Glutamatergic neuron (in vitro differentiated cells): ENCODE results near the gene PLXNA2. TPM values are rescaled to one million over a fixed set of nuclear protein-coding genes. Genes with fewer than 3 reads are reported as not detected.

Experiments
- DNase-seq: peaks from one replicate; pipeline ENCODE4 v3.0.0; 2022
- H3K27ac Mint-ChIP-seq: one replicate; pipeline ENCODE4 v1.8.0; 2020; ENCODE audit warnings: mild to moderate bottlenecking, mixed read lengths, inconsistent platforms; ENCODE audit not compliant: unreplicated experiment
- H3K27me3 Mint-ChIP-seq: one replicate; pipeline ENCODE4 v1.8.0; 2020; ENCODE audit warnings: mild to moderate bottlenecking, moderate library complexity, mixed read lengths, inconsistent platforms; ENCODE audit not compliant: unreplicated experiment
- H3K36me3 Mint-ChIP-seq: one replicate; pipeline ENCODE4 v1.8.0; 2020; ENCODE audit warnings: mild to moderate bottlenecking, mixed read lengths, inconsistent platforms; ENCODE audit not compliant: unreplicated experiment
- H3K4me1 Mint-ChIP-seq: one replicate; pipeline ENCODE4 v1.8.0; 2020; ENCODE audit warnings: mild to moderate bottlenecking, low read depth, mixed read lengths, inconsistent platforms; ENCODE audit not compliant: unreplicated experiment
- H3K4me3 Mint-ChIP-seq: one replicate; pipeline ENCODE4 v1.8.0; 2020; ENCODE audit warnings: mild to moderate bottlenecking, mixed read lengths, inconsistent platforms; ENCODE audit not compliant: unreplicated experiment
- H3K9me3 Mint-ChIP-seq: one replicate; pipeline ENCODE4 v1.8.0; 2020; ENCODE audit warnings: mild to moderate bottlenecking, moderate library complexity, mixed read lengths, inconsistent platforms; ENCODE audit not compliant: unreplicated experiment
- total RNA-seq: library from RNA; stranded (reverse); fragmentation: NEBNext Ultra II Directional; extraction: Animal tissue kit (Norgen Biotek cat#: 25700); gene quantifications from one replicate; pipeline ENCODE4 v1.2.1, GENCODE V29; 2021; ENCODE audit not compliant: unreplicated experiment
- TF ChIP-seq, protein P1 (sequence below): fragments of 200-600 bp; sonication (generic); IDR thresholded peaks from one replicate; pipeline ENCODE4 v1.5.0; 2021; ENCODE audit not compliant: partially characterized antibody, unreplicated experiment

PLXNA2 gene
- total RNA-seq, 1 donor from 2014 or later = 66.0 TPM

DNA sequence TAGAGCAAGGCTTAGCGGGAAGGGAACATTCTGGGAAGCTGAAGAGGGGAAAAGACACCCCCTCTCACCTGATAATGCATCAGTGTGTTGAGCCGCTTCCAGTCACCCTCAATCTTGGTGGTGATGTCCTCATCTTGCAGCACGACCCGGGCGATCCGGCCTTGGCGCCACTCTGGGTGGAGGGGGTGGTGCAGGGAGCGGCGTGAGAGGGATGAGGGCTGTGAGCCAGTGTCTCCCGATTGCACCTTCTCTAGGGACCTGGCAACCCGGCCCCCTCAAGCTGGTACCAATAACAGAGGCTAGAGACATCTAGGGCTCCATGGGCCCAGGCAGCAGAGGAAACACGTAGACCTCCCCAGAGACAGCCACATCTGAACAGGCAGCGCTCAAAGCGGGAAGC lies 205.9 kb downstream of the PLXNA2 start:
- H3K4me3 Mint-ChIP-seq = no peak overlapping the region
- no peak for DNase-seq
- peaks cover 12% of the 10 kb centered on the region for H3K4me1 Mint-ChIP-seq
- peaks cover 6% of the 10 kb centered on the region for H3K36me3 Mint-ChIP-seq
- H3K27me3 Mint-ChIP-seq = no peaks in the 10 kb centered on the region
- TF ChIP-seq, protein P1, sequence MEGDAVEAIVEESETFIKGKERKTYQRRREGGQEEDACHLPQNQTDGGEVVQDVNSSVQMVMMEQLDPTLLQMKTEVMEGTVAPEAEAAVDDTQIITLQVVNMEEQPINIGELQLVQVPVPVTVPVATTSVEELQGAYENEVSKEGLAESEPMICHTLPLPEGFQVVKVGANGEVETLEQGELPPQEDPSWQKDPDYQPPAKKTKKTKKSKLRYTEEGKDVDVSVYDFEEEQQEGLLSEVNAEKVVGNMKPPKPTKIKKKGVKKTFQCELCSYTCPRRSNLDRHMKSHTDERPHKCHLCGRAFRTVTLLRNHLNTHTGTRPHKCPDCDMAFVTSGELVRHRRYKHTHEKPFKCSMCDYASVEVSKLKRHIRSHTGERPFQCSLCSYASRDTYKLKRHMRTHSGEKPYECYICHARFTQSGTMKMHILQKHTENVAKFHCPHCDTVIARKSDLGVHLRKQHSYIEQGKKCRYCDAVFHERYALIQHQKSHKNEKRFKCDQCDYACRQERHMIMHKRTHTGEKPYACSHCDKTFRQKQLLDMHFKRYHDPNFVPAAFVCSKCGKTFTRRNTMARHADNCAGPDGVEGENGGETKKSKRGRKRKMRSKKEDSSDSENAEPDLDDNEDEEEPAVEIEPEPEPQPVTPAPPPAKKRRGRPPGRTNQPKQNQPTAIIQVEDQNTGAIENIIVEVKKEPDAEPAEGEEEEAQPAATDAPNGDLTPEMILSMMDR = no peak
- peaks cover 8% of the 10 kb centered on the region for H3K9me3 Mint-ChIP-seq
- H3K27ac Mint-ChIP-seq = no peak overlapping the region

DNA sequence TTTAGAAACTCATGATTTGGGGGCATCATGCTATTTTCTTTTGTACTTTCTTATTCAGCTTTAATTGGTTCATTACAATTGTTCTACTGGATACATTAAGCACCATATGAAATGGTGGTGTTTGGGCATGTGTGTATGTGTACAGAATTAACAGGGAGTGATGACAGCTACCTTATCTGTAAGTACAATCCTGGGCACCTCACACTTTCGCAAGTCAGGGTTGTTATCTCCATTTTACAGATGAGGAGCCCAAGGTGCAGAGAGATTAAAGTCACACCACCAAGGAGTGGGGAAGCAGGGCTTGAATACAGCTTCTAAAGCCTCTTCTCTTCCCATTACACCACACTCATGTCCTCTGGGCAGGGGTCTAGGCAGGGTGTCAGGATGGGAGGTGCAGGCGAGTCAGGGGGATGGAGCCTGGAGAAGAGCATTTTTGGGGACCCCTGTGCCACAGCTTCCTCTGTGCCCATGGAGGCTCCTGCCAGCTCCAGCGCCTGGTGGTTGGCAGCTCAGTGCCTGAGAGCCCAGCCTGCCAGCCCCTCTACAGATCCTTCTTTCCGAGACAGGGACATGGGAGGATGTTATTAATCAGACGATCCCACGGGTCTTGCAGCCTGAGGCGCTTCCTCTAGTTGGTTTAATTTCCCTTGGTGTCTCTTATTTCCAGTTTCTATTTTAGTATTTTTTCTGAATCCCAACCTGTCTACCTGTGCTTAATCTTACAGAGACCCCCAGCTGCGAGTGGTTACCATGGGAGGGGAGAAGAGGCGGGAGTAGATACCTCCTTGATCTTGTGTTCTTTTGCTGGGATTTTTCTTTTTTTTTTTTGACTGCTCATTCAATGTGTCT lies 207.0 kb downstream of the PLXNA2 start:
- H3K9me3 Mint-ChIP-seq = peaks cover 6% of the 10 kb centered on the region
- no peaks in the 10 kb centered on the region for H3K27me3 Mint-ChIP-seq
- no peak overlapping the region for H3K27ac Mint-ChIP-seq
- H3K4me3 Mint-ChIP-seq = no peak overlapping the region
- TF ChIP-seq, protein P1 = no peak
- H3K4me1 Mint-ChIP-seq = peaks cover 12% of the 10 kb centered on the region
- no peak for DNase-seq
- peaks cover 6% of the 10 kb centered on the region for H3K36me3 Mint-ChIP-seq

DNA sequence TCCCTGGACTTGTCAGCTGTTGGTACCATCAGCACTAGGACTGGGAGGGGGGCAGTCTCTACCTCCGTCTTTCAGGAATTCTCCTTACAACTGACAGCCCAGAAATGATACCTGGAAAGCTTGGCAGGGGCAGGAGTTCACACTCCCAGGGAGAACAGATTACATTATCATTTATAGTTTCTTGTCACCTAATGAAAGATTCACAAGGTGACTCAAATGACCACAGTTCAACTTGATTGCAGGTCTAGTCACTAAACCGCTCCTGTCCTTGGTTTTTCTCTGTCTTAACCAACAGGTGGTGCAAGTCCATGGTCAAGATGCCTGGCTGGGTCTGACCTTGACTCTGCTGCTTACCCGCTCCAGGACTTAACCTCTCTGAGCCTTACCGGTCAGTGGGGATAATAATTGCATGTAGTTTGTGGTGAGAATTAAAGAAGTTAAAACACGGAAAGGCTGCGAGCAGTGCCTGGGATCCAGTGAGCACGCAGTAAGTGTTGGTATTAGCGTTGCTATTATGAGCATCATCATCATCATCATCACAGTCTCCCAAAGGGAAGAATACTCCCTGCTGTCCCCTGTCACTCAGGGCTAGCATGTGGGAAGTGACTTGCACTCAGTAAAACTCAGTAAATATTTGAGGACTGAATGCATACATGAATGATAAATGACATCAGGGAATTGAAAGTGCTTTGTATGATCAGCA lies 207.9 kb downstream of the PLXNA2 start:
- Mint-ChIP-seq H3K9me3 (peaks cover 10% of the 10 kb centered on the region), H3K4me3 (no peak overlapping the region), H3K27ac (no peak overlapping the region), H3K4me1 (peaks cover 12% of the 10 kb centered on the region), H3K27me3 (peaks cover 4% of the 10 kb centered on the region), H3K36me3 (peaks cover 6% of the 10 kb centered on the region)
- DNase-seq = no peak
- TF ChIP-seq, protein P1 = no peak

DNA sequence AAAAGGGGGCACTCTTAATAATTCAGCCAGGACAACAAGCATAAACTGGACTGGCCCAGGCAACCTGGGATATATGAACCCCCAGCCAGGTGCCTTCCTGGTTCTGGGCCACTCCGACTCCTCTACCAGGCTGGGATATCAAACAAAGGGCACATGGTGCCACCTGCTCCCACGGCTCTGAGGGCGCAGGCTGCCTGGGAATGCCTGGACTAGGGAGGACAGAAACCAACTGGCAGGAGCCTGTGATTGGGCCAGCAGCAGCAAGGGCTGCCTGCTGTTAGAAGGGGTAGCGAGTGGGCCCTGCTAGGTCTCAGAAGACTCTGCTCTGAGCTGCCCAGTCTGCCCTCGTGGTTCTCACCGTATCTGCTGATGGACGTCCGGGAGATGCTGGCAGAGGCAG lies 210.0 kb downstream of the PLXNA2 start:
- no peak for DNase-seq
- TF ChIP-seq, protein P1 = no peak
- Mint-ChIP-seq H3K27ac (no peak overlapping the region), H3K27me3 (peaks cover 4% of the 10 kb centered on the region), H3K4me1 (peaks cover 12% of the 10 kb centered on the region), H3K36me3 (peaks cover 6% of the 10 kb centered on the region), H3K4me3 (no peak overlapping the region), H3K9me3 (peaks cover 10% of the 10 kb centered on the region)

DNA sequence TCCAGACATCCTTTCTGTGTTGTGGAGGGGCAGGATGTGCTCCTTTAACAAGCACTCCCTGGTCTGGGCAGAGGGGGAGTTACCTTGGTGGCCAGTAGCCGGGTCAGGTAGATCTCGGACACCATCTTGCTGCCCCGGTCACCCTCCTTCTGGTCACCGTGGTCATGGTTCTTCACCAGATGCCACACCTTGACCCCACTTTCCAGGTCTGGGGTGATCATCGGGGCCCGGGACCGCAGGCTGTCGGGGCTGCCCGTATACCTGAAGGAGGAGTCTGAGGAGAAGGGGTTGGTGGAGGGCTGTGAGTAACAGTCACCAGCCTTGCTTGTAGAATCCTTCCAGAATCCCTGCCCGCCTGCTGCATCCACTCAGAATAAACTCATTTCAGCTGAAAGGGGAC lies 210.9 kb downstream of the PLXNA2 start:
- TF ChIP-seq, protein P1 = no peak
- Mint-ChIP-seq H3K27me3 (peaks cover 4% of the 10 kb centered on the region), H3K36me3 (peaks cover 6% of the 10 kb centered on the region), H3K9me3 (peaks cover 10% of the 10 kb centered on the region), H3K4me1 (peaks cover 12% of the 10 kb centered on the region), H3K4me3 (no peak overlapping the region), H3K27ac (no peak overlapping the region)
- no peak for DNase-seq
